Heart left ventricle (tissue), 16 donors: ENCODE data around the gene TUBG2. TPM values are rescaled to one million over a fixed set of nuclear protein-coding genes. Genes with fewer than 3 reads are reported as not detected.

Experiments used
- ATAC-seq, 4 donors: fragments of 200-7000 bp; cut with Tn5 transposase; one replicate each; pipeline ENCODE4 v1.9.1; 2020 to 2022; ENCODE audit warnings: moderate library complexity in 4 of 4, mild to moderate bottlenecking in 3 of 4, moderate number of reproducible peaks in 1 of 4
- DNase-seq, 5 donors: peaks; one replicate each; pipeline ENCODE4 v3.0.0-alpha.2; 2020
- H3K27ac ChIP-seq, 12 donors: fragments of 200-600 bp; sonication (generic) in 4 of 12; one replicate each; pipeline versions ENCODE4 v1.5.0 to v1.8.0; 2016 to 2022; ENCODE audit warnings: mild to moderate bottlenecking in 2 of 12
- H3K27me3 ChIP-seq, 9 donors: fragments of 200-600 bp; sonication (generic) in 2 of 9; one replicate each; pipeline versions ENCODE4 v1.5.1 to v1.8.0; 2016 to 2022; ENCODE audit warnings: mild to moderate bottlenecking in 3 of 9
- H3K36me3 ChIP-seq, 9 donors: fragments of 200-600 bp; sonication (generic) in 2 of 9; one replicate each; pipeline versions ENCODE4 v1.5.0 to v1.8.0; 2018 to 2022; ENCODE audit warnings: mild to moderate bottlenecking in 2 of 9
- H3K4me1 ChIP-seq, 12 donors: fragments of 200-600 bp; sonication (generic) in 4 of 12; one replicate each; pipeline versions ENCODE4 v1.5.0 to v1.8.0; 2016 to 2022; ENCODE audit warnings: mild to moderate bottlenecking in 3 of 12
- H3K4me3 ChIP-seq, 12 donors: fragments of 200-600 bp; sonication (generic) in 4 of 12; one replicate each; pipeline versions ENCODE4 v1.5.0 to v1.8.0; 2017 to 2022; ENCODE audit warnings: mild to moderate bottlenecking in 9 of 12, moderate library complexity in 4 of 12
- H3K9me3 ChIP-seq, 12 donors: fragments of 200-600 bp; sonication (generic) in 4 of 12; one replicate each; pipeline versions ENCODE4 v1.5.0 to v1.8.0; 2016 to 2022; ENCODE audit warnings: mild to moderate bottlenecking in 1 of 12
- CTCF ChIP-seq, 12 donors: fragments of 200-600 bp; sonication (generic) in 4 of 12; IDR thresholded peaks; one replicate each; pipeline versions ENCODE4 v1.5.0 to v1.8.0; 2018 to 2022; ENCODE audit warnings: antibody characterized with exemption in 12 of 12, mild to moderate bottlenecking in 5 of 12
- POLR2A ChIP-seq, 2 donors: fragments of 450-650 bp; IDR thresholded peaks; one replicate each; pipeline ENCODE4 v1.6.1; 2017; ENCODE audit warnings: antibody characterized with exemption in 2 of 2, mild to moderate bottlenecking in 2 of 2, moderate library complexity in 2 of 2
- WGBS, 4 donors: extraction: QIAGEN DNeasy Blood & Tissue Kit in 2 of 4; methylation state at CpG; one replicate each; pipeline versions ENCODE4 v1.1.5 to v1.1.7; 2013 to 2018; 5-methylcytosine and 5-hydroxymethylcytosine counted together
- intact Hi-C, 10 donors: fragments of 100-400 bp; cut with DNase I; formaldehyde crosslinking; loops; one replicate each; pipeline versions ENCODE4 v1.11.1 to v1.14.2; 2022
- polyA plus RNA-seq, 2 donors: library from polyadenylated mRNA; stranded (reverse); fragments of 200-250 nt; gene quantifications; one replicate each; pipeline ENCODE4 v1.2.3, GENCODE V29; 2013
- total RNA-seq, 9 donors: library from RNA; depleted of rRNA in 2 of 9; stranded (reverse); fragments of >200 nt in 2 of 9; fragmentation: NEBNext Ultra II Directional in 3 of 9; extraction: Animal tissue kit (Norgen Biotek cat#: 25700) in 3 of 9; gene quantifications; one replicate each; pipeline versions ENCODE4 v1.1.0 to v1.2.4, GENCODE V29; 2016 to 2023
- donor health status: ischemic (EF 13 %, LVEDD 7.1; RV severe dilation, severe dysfunction).
- donor health status: healthy with polysubstance abuse.
- donor health status: DM: no; HTN: yes; CAD: no.
- donor health status: DM: no; HTN: no; CAD: no.
- donor health status: ischemic (EF 25% LVEDD 6.9; RV normal size, moderate dysfunction).
- donor health status: ischemic (EF 25% LVEDD 5.7; RV mildly dilated, moderate dysfunction).
- donor health status: healthy.
- donor health status: DM: yes; HTN: yes; CAD: no.
- donor health status: ischemic (EF 35%, LVEDD 5.7; RV mildly dilated, moderate dysfunction).
- donor health status: nonischemic (EF 11% LVEDD 7.7; RV severe dilation, severe dysfunction).
- donor health status: DM: yes; HTN: yes; CAD: no.
- donor health status: PGD.
- donor health status: ischemic (EF 29% LVEDD 5.4; RV normal size, mild dysfunction).
- donor health status: nonischemic (EF 23%, LVEDD 6.1; RV moderate dilation, normal function).

Gene TUBG2
- total and polyA plus RNA-seq, 11 donors: 8.6 to 28.2 (median 15.3) TPM

DNA sequence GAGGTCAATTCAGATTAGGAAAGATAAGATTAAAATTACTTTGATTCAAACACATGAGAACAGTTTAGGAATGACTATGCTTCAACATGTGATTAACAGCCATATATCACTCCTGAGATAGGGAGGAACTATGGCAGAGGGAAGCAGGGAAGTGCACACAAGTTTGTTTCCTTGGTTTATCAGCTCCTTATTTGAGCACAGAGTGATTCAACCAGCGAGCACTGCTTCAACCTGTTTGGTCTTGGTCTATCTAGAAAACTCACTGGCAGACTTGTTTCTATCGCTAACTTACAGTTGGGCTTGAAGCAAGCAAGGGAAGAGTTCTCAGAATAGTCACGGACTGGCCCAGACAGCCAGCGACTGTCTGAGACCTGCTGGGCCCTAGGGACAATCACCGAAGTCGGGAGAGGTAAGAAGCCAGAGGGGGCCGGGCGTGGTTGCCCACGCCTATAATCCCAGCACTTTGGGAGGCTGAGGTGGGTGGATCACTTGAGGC, 26.1 kb upstream of the TUBG2 start:
- WGBS, 4 donors: 70 to 79% (median 74%) methylated on average over 9 of the region's 9 CpGs
- intact Hi-C loops: loop anchor here in 1 of 10 donors (10.0 kb wide), 1 partner anchor 522 kb away; no protein-coding TSS in a partner anchor

GRCh38 chr17:42639525-42640113, 19.5 kb upstream of the TUBG2 start:
- Histone ChIP-seq H3K4me3 (no peak overlapping the region), H3K27ac (no peak overlapping the region), H3K36me3 (no peaks in the 10 kb centered on the region), H3K9me3 (no peaks in the 10 kb centered on the region), H3K4me1 (no peaks in the 10 kb centered on the region), H3K27me3 (no peaks in the 10 kb centered on the region)
- TF ChIP-seq CTCF (IDR thresholded peaks at IDR 0.05) (no peak), POLR2A (IDR thresholded peaks at IDR 0.05) (no peak)
- WGBS, 4 donors: 80 to 88% (median 85%) methylated on average over 6 of the region's 7 CpGs
- DNase-seq (no peak), ATAC-seq (no peak)
- intact Hi-C loops: loop anchor here in 1 of 10 donors (10.0 kb wide), 1 partner anchor 515 kb away; no protein-coding TSS in a partner anchor

More for the DNA sequence above, 26.1 kb upstream of the TUBG2 start:
- no peak for TF ChIP-seq CTCF (IDR thresholded peaks at IDR 0.05)
- TF ChIP-seq POLR2A (IDR thresholded peaks at IDR 0.05): no peak
- DNase-seq: no peak
- Histone ChIP-seq H3K9me3 (no peaks in the 10 kb centered on the region), H3K4me3 (no peak overlapping the region), H3K27ac (no peak overlapping the region), H3K4me1 (no peaks in the 10 kb centered on the region), H3K27me3 (no peaks in the 10 kb centered on the region), H3K36me3 (no peaks in the 10 kb centered on the region)
- no peak for ATAC-seq

DNA sequence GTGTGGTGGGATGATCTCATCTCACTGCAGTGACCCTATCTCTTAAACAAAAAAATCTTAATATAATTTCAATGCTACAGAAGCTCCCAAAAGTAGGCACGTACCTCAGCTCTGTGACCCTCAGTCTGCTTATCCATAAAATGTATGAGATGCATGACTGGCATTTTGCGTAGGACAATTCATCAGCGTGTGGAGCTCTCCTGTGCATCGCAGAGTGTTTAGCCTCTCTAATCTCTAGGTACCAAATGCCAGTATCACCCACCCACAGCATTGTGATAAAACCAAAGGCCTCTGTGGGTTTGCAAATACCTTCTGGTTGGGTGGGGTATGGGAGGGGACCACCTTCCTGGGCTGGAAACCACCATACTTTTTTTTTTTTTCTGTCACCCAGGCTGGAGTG, 19.0 kb upstream of the TUBG2 start:
- 78 to 94% (median 88%) methylated on average over 4 of the region's 4 CpGs for WGBS, 4 donors
- no peak overlapping the region for H3K27ac ChIP-seq
- ATAC-seq (no peak), DNase-seq (no peak)
- no peaks in the 10 kb centered on the region for H3K36me3 ChIP-seq
- intact Hi-C loops: no loop called here
- TF ChIP-seq POLR2A (IDR thresholded peaks at IDR 0.05) (no peak), CTCF (IDR thresholded peaks at IDR 0.05) (no peak)
- no peak overlapping the region for H3K4me3 ChIP-seq
- no peaks in the 10 kb centered on the region for H3K27me3 ChIP-seq
- no peaks in the 10 kb centered on the region for H3K9me3 ChIP-seq
- H3K4me1 ChIP-seq: no peaks in the 10 kb centered on the region

GRCh38 chr17:42642336-42642735, 16.7 kb upstream of the TUBG2 start:
- H3K27me3 ChIP-seq: no peaks in the 10 kb centered on the region
- no peaks in the 10 kb centered on the region for H3K4me1 ChIP-seq
- no peak overlapping the region for H3K4me3 ChIP-seq
- no peak for ATAC-seq
- DNase-seq: no peak
- 21 to 30% (median 29%) methylated on average over 2 of the region's 2 CpGs for WGBS, 4 donors
- no peak for TF ChIP-seq POLR2A (IDR thresholded peaks at IDR 0.05)
- TF ChIP-seq CTCF (IDR thresholded peaks at IDR 0.05): no peak
- H3K36me3 ChIP-seq: no peaks in the 10 kb centered on the region
- intact Hi-C loops: no loop called here
- no peaks in the 10 kb centered on the region for H3K9me3 ChIP-seq
- H3K27ac ChIP-seq: no peak overlapping the region
